ENCODE results near the gene TRAPPC6A.

DNA sequence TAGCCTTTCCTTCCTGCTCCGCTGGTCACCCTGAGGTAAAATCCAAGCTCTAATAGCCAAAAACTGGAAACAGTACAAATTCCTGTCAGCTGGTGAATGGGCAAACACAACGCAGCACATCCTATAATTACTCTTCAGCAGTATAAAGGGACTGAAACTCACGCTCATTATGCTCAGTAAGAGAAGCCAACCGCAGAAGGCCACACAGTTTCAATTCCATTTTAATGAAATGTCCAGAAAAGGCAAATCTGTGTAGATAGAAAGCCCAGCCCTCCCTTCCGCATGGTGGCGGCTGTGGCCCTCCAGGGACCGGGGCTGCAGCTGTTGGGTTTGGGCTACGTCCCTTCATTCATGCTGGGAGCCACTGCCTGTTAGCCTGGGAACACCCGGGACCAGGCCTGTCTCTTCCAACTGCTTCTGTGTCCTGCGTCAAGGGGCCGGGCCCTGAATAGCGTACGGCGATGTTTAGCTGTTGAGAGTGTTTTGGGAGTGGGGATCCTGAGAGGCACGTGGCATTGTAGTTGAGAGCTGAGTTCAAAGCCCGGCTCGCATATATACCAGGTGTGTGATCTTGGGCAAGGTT, 40.8 kb downstream of the TRAPPC6A start:
- TF ChIP-seq, protein P1, sequence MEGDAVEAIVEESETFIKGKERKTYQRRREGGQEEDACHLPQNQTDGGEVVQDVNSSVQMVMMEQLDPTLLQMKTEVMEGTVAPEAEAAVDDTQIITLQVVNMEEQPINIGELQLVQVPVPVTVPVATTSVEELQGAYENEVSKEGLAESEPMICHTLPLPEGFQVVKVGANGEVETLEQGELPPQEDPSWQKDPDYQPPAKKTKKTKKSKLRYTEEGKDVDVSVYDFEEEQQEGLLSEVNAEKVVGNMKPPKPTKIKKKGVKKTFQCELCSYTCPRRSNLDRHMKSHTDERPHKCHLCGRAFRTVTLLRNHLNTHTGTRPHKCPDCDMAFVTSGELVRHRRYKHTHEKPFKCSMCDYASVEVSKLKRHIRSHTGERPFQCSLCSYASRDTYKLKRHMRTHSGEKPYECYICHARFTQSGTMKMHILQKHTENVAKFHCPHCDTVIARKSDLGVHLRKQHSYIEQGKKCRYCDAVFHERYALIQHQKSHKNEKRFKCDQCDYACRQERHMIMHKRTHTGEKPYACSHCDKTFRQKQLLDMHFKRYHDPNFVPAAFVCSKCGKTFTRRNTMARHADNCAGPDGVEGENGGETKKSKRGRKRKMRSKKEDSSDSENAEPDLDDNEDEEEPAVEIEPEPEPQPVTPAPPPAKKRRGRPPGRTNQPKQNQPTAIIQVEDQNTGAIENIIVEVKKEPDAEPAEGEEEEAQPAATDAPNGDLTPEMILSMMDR (IDR thresholded peaks at IDR 0.05), result no peak
- no peak for TF ChIP-seq POLR2A (IDR thresholded peaks at IDR 0.05)

Data from transverse colon (tissue), 3 donors.